Endothelial cell of umbilical vein (primary cell): ENCODE results near the gene TAPBP. TPM values are rescaled to one million over a fixed set of nuclear protein-coding genes. Genes with fewer than 3 reads are reported as not detected.
A peak's percentile ranks its signal among the peaks of the same experiment; 100 is the strongest.

Experiments
- BruUV-seq: library from RNA; stranded (reverse); fragments of 400-500 nt; replicated peaks from 2 replicates; lab custom pipeline; 2021; lab: Mats Ljungman, UMichigan
- CTCF ChIA-PET: fragments of 300-600, 350-600 bp; sonication (Branson Sonifier 250); formaldehyde crosslinking; loops from one replicate; lab custom pipeline; 2021; ENCODE audit warnings: antibody characterized with exemption, inconsistent platforms; lab: Charles Lee
- POLR2A ChIA-PET: fragments of 300-600, 350-600 bp; sonication (Branson Sonifier 250); formaldehyde crosslinking; loops from one replicate; lab custom pipeline; 2021; ENCODE audit warnings: antibody characterized with exemption, inconsistent platforms; lab: Charles Lee
- DNase-seq: peaks from one replicate; pipeline ENCODE4 v3.0.0-alpha.2; 2011; ENCODE audit warnings: low read depth, low spot score
- FAIRE-seq: peaks from 2 replicates; lab custom pipeline; 2011; peaks lifted over from hg19 to GRCh38; lab: Jason Lieb, UNC
- H2AFZ ChIP-seq: 2 replicates; pipeline ENCODE4 v1.6.0; 2012; ENCODE audit warnings: low read depth, low read length, control low read depth, inconsistent platforms
- H3K27ac ChIP-seq: 2 replicates; pipeline ENCODE4 v1.5.1; 2011; ENCODE audit warnings: low read depth, mild to moderate bottlenecking, control low read depth, low read length, moderate library complexity; ENCODE audit not compliant: insufficient read depth
- H3K27me3 ChIP-seq, 2 experiments: 2 replicates each; pipeline versions ENCODE4 v1.6.0 to v1.6.1; 2011; ENCODE audit warnings: low read length in 2 of 2, mixed read lengths in 1 of 2; ENCODE audit not compliant: control insufficient read depth in 2 of 2, insufficient read depth in 2 of 2
- H3K36me3 ChIP-seq, 2 experiments: 2 replicates in 1 of 2; 3 replicates in 1 of 2; pipeline ENCODE4 v1.5.1; 2011; ENCODE audit warnings: low read length in 2 of 2, mild to moderate bottlenecking in 1 of 2, moderate library complexity in 1 of 2; ENCODE audit not compliant: control insufficient read depth in 2 of 2, insufficient read depth in 2 of 2; ENCODE audit errors: extremely low read depth in 1 of 2
- H3K4me1 ChIP-seq: 3 replicates; pipeline ENCODE4 v1.5.1; 2011; ENCODE audit warnings: mild to moderate bottlenecking, low read length; ENCODE audit not compliant: control insufficient read depth, insufficient read depth; ENCODE audit errors: extremely low read depth
- H3K4me2 ChIP-seq: 2 replicates; pipeline ENCODE4 v1.6.1; 2011; ENCODE audit warnings: low read length, control low read depth, mixed read lengths; ENCODE audit not compliant: insufficient read depth
- H3K4me3 ChIP-seq, 3 experiments: fragments of 200-600 bp in 1 of 3; sonication (generic), shearing (Covaris generic) in 1 of 3; replicated peaks in 1 of 3; 2 replicates each; pipeline ENCODE4 v1.5.1; 2011 to 2016; ENCODE audit warnings: control low read depth in 3 of 3, low read length in 3 of 3, mild to moderate bottlenecking in 2 of 3, inconsistent platforms in 1 of 3, low read depth in 1 of 3, moderate library complexity in 1 of 3; ENCODE audit not compliant: insufficient read depth in 1 of 3
- H3K79me2 ChIP-seq: 2 replicates; pipeline ENCODE4 v1.6.0; 2012; ENCODE audit warnings: low read length, inconsistent platforms; ENCODE audit not compliant: control insufficient read depth, insufficient read depth
- H3K9ac ChIP-seq: replicated peaks from 2 replicates; pipeline ENCODE3; 2011; ENCODE audit warnings: low read length, control low read depth; ENCODE audit not compliant: insufficient read depth; ENCODE audit errors: extremely low read depth
- H3K9me1 ChIP-seq: replicated peaks from 3 replicates; pipeline ENCODE4 v1.6.0; 2011; ENCODE audit warnings: mild to moderate bottlenecking, low read length; ENCODE audit not compliant: control insufficient read depth, insufficient read depth; ENCODE audit errors: extremely low read depth
- H3K9me3 ChIP-seq: replicated peaks from 2 replicates; pipeline ENCODE4 v1.5.1; 2012; ENCODE audit warnings: low read length, inconsistent platforms; ENCODE audit not compliant: control insufficient read depth, insufficient read depth
- H4K20me1 ChIP-seq: replicated peaks from 2 replicates; pipeline ENCODE3; 2011; ENCODE audit warnings: mild to moderate bottlenecking, low read length; ENCODE audit not compliant: control insufficient read depth, insufficient read depth; ENCODE audit errors: extremely low read depth
- CTCF ChIP-seq, 2 donors: IDR thresholded peaks; 1 replicate in 1 of 2; 2 replicates in 1 of 2; pipeline ENCODE4 v1.5.1; 2011; ENCODE audit warnings: low read length in 2 of 2, mild to moderate bottlenecking in 2 of 2, moderate library complexity in 2 of 2, control low read depth in 1 of 2, inconsistent platforms in 1 of 2, low read depth in 1 of 2; ENCODE audit not compliant: insufficient read depth in 1 of 2; ENCODE audit errors: extremely low read depth in 1 of 2
- GATA2 ChIP-seq: IDR thresholded peaks from 2 replicates; pipeline ENCODE4 v1.7.0; 2011; ENCODE audit warnings: low read depth, mild to moderate bottlenecking, moderate library complexity, mixed read lengths, low read length; ENCODE audit not compliant: insufficient read length, insufficient read depth
- POLR2A ChIP-seq: IDR thresholded peaks from 2 replicates; pipeline ENCODE4 v1.6.1; 2012; ENCODE audit warnings: low read depth, mild to moderate bottlenecking, control low read depth, low read length
- POLR2AphosphoS5 ChIP-seq: IDR thresholded peaks from 2 replicates; pipeline ENCODE4 v1.6.1; 2012; ENCODE audit warnings: low read depth, mild to moderate bottlenecking, control low read depth, low read length, moderate library complexity; ENCODE audit not compliant: insufficient read depth
- dilution Hi-C: fragments of 300-500 bp; cut with MboI; formaldehyde crosslinking; loops from one replicate; pipeline ENCODE4 v1.15.0; 2019; ENCODE audit warnings: low sequenced_read_pairs; ENCODE audit not compliant: extremely low pct_ligation_motif_present
- intact Hi-C: fragments of 100-400 bp; cut with micrococcal nuclease; formaldehyde crosslinking; loops from one replicate; pipeline ENCODE4 v1.10.0; 2022
- polyA plus RNA-seq, 4 experiments: library from polyadenylated mRNA; depleted of rRNA in 3 of 4; stranded (reverse) in 3 of 4; unstranded in 1 of 4; fragments of >200 nt; gene quantifications; 2 replicates each; pipeline versions ENCODE4 v1.2.1 to v1.2.3, GENCODE V29; 2011 to 2012; ENCODE audit warnings: missing spikeins in 1 of 4
- total RNA-seq: library from RNA; stranded (reverse); gene quantifications from 2 replicates; pipeline ENCODE4 v1.2.3, GENCODE V29; 2021
- TF ChIP-seq, protein P1 (sequence below): IDR thresholded peaks from 2 replicates; pipeline ENCODE4 v1.6.1; 2011; ENCODE audit not compliant: insufficient read depth, insufficient read length

Gene TAPBP
- total and polyA plus RNA-seq, 2 donors (not counting 3 experiments of a cell fraction or from before 2014, with no cell fraction given) = 69.6 to 98.0 TPM

- intact Hi-C loops (loop anchor here (1.0 to 10.0 kb wide), 4 partner anchors 33 to 262 kb away; partner anchors contain the start of genes B3GALT4, HSD17B8, RXRB and SLC39A7), dilution Hi-C loops (no loop called here)
- CTCF ChIA-PET = interaction anchor here (1.3 to 2.6 kb wide), 4 partner anchors 11 to 36 kb away, joined by 3 to 19 read pairs (median 8); partner anchors contain the start of genes B3GALT4 and RGL2
- peak overlapping the region; percentile 92 for H3K4me2 ChIP-seq
- H3K9me1 ChIP-seq = no peaks in the 10 kb centered on the region
- H3K36me3 ChIP-seq = no peaks in the 10 kb centered on the region
- peaks cover 14% of the 10 kb centered on the region for H3K79me2 ChIP-seq
- peak; percentile 31 for FAIRE-seq
- H3K27me3 ChIP-seq = no peaks in the 10 kb centered on the region
- H3K4me1 ChIP-seq = peaks cover 16% of the 10 kb centered on the region
- peak; percentile 39 for DNase-seq
- no peaks in the 10 kb centered on the region for H4K20me1 ChIP-seq
- H3K9me3 ChIP-seq = no peaks in the 10 kb centered on the region
- BruUV-seq = no TSS peak
- H2AFZ ChIP-seq = no peak overlapping the region
- TF ChIP-seq POLR2AphosphoS5 (no peak), POLR2A (no peak), GATA2 (no peak), CTCF (IDR thresholded peaks at IDR 0.05; ENCODE audit: extremely low read depth in 1 of 2, insufficient read depth in 1 of 2, low read depth in 1 of 2, low read length in 2 of 2) (no peak)
- TF ChIP-seq, protein P1, sequence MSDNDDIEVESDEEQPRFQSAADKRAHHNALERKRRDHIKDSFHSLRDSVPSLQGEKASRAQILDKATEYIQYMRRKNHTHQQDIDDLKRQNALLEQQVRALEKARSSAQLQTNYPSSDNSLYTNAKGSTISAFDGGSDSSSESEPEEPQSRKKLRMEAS = no peak
- no peak overlapping the region for H3K27ac ChIP-seq
- H3K4me3 ChIP-seq = peak overlapping the region; percentile 37 to 96 (median 65)
- peak overlapping the region; percentile 69 for H3K9ac ChIP-seq
- POLR2A ChIA-PET = no interaction called here
These were observed 1.3 kb downstream of the TAPBP start for GRCh38 chr6:33312361-33313104.
